Measurements from ENCODE around the gene RPLP2. TPM values are rescaled to one million over a fixed set of nuclear protein-coding genes. Genes with fewer than 3 reads are reported as not detected.

Gene RPLP2
- total and polyA plus RNA-seq, 2 of the 4 experiments (the other 2 are of a cell fraction): 59.9 to 1,897 TPM

GRCh38 chr11:763073-763463 is 46.7 kb upstream of the RPLP2 start:
- H2BK5ac ChIP-seq (ENCODE audit: low read depth, low read length, poor library complexity, severe bottlenecking): peak overlapping the region; percentile 51

More at GRCh38 chr11:763073-763463, 46.7 kb upstream of the RPLP2 start:
- Histone ChIP-seq H3K27ac (ENCODE audit: insufficient read depth, low read length) (no peak overlapping the region), H3K9ac (ENCODE audit: low read depth, low read length) (no peak overlapping the region), H3K4me1 (ENCODE audit: control insufficient read depth, insufficient read depth, low read length) (peaks cover 5% of the 10 kb centered on the region), H4K91ac (ENCODE audit: insufficient read depth, low read depth, low read length) (no peak overlapping the region), H3K4me2 (ENCODE audit: low read depth, low read length) (no peak overlapping the region), H3K27me3 (ENCODE audit: control insufficient read depth, insufficient read depth, low read length) (no peaks in the 10 kb centered on the region), H2BK20ac (ENCODE audit: low read depth, low read length) (no peak overlapping the region), H3K9me1 (ENCODE audit: insufficient read depth, low read length) (peaks cover 3% of the 10 kb centered on the region; the same call in 1 of the 2 replicates), H4K20me1 (ENCODE audit: insufficient read depth, low read length) (peaks cover 43% of the 10 kb centered on the region), H2AK5ac (ENCODE audit: low read depth, low read length) (0 out of 2 replicates have a peak overlapping the region, but pooled peaks have one; percentile 11), H3K36me3 (ENCODE audit: control insufficient read depth, insufficient read depth, low read length) (peaks cover 68% of the 10 kb centered on the region), H3K4ac (ENCODE audit: low read depth, low read length) (no peak overlapping the region), H3K79me1 (ENCODE audit: low read depth in 1 of 2, low read length in 2 of 2) (peaks cover 8 to 44% of the 10 kb centered on the region in 2 experiments; a peak in 3 of 4 replicates), H3K4me3 (ENCODE audit: insufficient read depth, low read depth, low read length) (no peak overlapping the region), H4K8ac (ENCODE audit: low read depth in 2 of 2, low read length in 2 of 2) (no peak overlapping the region), H2BK15ac (ENCODE audit: low read depth, low read length) (no peak overlapping the region), H2AK9ac (replicated peaks; ENCODE audit: low read depth, low read length, poor library complexity) (peak overlapping the region; percentile 71), H2AFZ (replicated peaks; ENCODE audit: low read length, poor library complexity) (no peak overlapping the region), H2BK120ac (ENCODE audit: low read depth, low read length) (no peak overlapping the region), H3K14ac (replicated peaks; ENCODE audit: low read depth, low read length) (0 out of 2 replicates have a peak overlapping the region, but pooled peaks have one; percentile 11), H3K23ac (ENCODE audit: low read depth, low read length) (no peak overlapping the region), H4K5ac (ENCODE audit: low read depth, low read length) (no peak overlapping the region), H3K18ac (ENCODE audit: low read depth, low read length) (no peak overlapping the region), H3K56ac (ENCODE audit: extremely low read depth, insufficient read depth, low read length) (no peak overlapping the region), H3K9me3 (ENCODE audit: control insufficient read depth, insufficient read depth, low read length) (no peaks in the 10 kb centered on the region)
- ChIA-PET POLR2A (ENCODE audit: unreplicated experiment) (no interaction called here), CTCF (no interaction called here)
- no TSS peak for BruUV-seq (replicated peaks)
- intact Hi-C loops (cut with micrococcal nuclease): no loop called here
- in situ Hi-C loops (cut with MboI; ENCODE audit: low sequenced_read_pairs): no loop called here
- dilution Hi-C loops (cut with HindIII; ENCODE audit: low sequenced_read_pairs, unreplicated experiment): no loop called here
- TF ChIP-seq NFE2L2 (IDR thresholded peaks at IDR 0.05; ENCODE audit: low read depth, low read length) (no peak), BHLHE40 (IDR thresholded peaks at IDR 0.05; ENCODE audit: low read depth, low read length) (no peak), CTCF (conservative IDR thresholded peaks at IDR 0.05; ENCODE audit: low read depth, low read length) (no peak), MAFK (IDR thresholded peaks at IDR 0.05; ENCODE audit: low read depth, low read length) (no peak), POLR2A (IDR thresholded peaks at IDR 0.05; ENCODE audit: low read depth, low read length) (no peak), SMC3 (IDR thresholded peaks at IDR 0.05; ENCODE audit: low read depth, low read length) (no peak), RAD21 (IDR thresholded peaks at IDR 0.05; ENCODE audit: low read length) (no peak), RCOR1 (IDR thresholded peaks at IDR 0.05; ENCODE audit: insufficient replicate concordance, low read length) (no peak), MXI1 (IDR thresholded peaks at IDR 0.05; ENCODE audit: borderline replicate concordance, low read depth, low read length) (no peak), CHD1 (IDR thresholded peaks at IDR 0.05; ENCODE audit: low read depth, low read length) (no peak), CEBPB (IDR thresholded peaks at IDR 0.05; ENCODE audit: low read depth, low read length) (no peak)
- no peak for DNase-seq
- WGBS, 2 experiments (ENCODE audit: extremely low coverage in 2 of 2, insufficient read length in 1 of 2): 60% methylated on average over 2 of the region's 24 CpGs; no CpG with 5 or more reads in 1 of the 2 experiments
- ATAC-seq (ENCODE audit: low read depth): no peak
